GM12875 (cell line): ENCODE results near the gene ADGRL3.

Experiments used
- H3K4me3 ChIP-seq: one replicate; pipeline ENCODE4 v1.5.1; 2011; ENCODE audit warnings: low read depth, low read length, control low read depth
- TF ChIP-seq, protein P1 (sequence below): IDR thresholded peaks from 2 replicates; pipeline ENCODE4 v1.5.1; 2011; ENCODE audit warnings: low read depth, mild to moderate bottlenecking, control low read depth, inconsistent platforms, low read length, moderate library complexity, borderline replicate concordance; ENCODE audit not compliant: insufficient read depth

ADGRL3 gene

DNA sequence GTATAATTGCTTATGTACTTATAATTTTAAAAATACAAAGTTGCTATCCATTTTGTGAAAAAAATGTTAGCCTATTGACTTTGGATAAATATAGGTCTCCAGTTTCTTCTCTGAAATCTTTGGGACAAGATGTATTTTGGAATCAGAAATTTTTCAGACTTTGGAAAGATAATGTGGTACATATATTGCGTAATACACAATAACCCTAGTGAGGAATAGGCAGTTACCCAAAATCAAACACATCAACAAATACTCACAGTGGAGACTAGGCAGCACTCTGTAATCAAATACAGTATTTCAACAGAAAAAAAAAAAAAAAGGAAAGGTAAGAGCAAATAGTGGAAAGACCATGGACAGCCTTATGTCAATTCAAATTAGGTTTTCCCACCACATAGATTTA lies 796.8 kb downstream of the ADGRL3 start:
- H3K4me3 ChIP-seq, result no peak overlapping the region
- TF ChIP-seq, protein P1, sequence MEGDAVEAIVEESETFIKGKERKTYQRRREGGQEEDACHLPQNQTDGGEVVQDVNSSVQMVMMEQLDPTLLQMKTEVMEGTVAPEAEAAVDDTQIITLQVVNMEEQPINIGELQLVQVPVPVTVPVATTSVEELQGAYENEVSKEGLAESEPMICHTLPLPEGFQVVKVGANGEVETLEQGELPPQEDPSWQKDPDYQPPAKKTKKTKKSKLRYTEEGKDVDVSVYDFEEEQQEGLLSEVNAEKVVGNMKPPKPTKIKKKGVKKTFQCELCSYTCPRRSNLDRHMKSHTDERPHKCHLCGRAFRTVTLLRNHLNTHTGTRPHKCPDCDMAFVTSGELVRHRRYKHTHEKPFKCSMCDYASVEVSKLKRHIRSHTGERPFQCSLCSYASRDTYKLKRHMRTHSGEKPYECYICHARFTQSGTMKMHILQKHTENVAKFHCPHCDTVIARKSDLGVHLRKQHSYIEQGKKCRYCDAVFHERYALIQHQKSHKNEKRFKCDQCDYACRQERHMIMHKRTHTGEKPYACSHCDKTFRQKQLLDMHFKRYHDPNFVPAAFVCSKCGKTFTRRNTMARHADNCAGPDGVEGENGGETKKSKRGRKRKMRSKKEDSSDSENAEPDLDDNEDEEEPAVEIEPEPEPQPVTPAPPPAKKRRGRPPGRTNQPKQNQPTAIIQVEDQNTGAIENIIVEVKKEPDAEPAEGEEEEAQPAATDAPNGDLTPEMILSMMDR, result no peak

DNA sequence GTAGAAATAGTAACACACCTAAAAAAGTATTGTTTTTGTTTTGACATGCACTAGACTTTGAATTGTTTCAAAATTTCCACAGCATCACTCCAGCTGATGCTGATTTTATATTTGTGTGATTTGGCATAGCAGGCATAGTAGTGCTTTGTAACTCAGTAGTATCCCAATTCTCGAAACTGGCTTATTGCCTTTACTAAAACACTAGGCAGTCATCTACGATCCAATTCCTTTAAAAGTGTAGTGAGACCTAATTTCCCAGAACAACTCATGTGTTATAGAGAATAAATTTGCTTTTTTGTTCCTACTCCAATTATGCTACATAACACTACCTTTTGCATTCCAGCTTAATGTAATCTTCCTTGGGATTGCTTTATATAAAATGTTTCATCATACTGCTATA lies 797.7 kb downstream of the ADGRL3 start:
- TF ChIP-seq, protein P1, result no peak
- no peak overlapping the region for H3K4me3 ChIP-seq

DNA sequence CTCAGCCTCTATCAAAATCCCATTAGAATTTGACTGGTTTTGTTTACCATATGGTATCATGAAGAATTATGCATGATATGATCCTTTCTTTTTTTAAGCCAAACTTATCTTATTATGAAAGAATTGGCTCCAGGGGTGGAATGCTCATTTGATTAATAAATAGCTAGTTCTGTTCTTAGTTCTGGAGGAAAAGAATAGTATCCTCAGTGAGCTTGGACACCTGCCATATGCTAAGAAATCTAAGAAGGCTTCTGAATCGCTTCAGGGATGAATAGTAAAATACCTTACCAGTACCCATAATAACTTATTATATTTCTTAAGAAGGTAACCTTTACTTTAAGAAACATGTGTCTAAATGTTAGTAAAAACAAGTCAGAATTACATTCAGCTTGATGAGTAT lies 803.6 kb downstream of the ADGRL3 start:
- no peak overlapping the region for H3K4me3 ChIP-seq
- TF ChIP-seq, protein P1, result no peak

DNA sequence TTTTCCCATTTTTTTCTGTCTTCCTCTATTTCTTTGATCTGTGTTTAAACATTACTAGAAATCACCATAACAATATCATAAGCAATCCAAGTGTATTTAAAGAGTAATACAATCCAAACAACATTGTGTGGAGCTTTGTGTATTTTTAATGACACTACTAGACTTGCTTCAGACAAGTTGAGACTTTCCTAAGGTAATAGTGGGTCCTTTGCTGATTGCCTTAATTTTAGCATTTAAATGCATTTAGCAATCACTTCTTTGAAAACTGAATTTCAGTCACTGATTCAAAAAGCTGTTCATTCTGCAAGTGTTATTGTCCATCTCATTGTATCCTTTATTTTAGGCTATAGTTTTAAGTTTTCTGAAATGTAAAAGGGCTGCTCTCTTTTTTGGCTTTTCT lies 804.8 kb downstream of the ADGRL3 start:
- H3K4me3 ChIP-seq, result no peak overlapping the region
- TF ChIP-seq, protein P1, result no peak

DNA sequence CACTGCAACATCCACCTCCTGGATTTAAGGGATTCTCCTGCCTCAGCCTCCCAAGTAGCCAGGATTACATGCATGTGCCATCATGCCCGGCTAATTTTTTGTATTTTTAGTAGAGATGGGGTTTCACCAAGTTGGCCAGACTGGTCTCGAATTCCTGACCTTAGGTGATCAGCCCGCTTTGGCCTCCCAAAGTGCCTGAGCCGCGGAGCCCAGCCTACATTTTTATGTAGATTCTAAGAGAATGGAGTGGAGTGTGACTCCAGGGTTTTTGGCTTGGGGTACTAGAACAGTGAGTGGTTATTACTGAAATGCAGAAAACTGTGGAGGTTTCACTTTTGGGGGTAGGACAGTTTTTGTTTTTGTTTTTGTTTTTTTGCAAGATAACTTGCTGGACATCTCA lies 806.0 kb downstream of the ADGRL3 start:
- TF ChIP-seq, protein P1, result no peak
- no peak overlapping the region for H3K4me3 ChIP-seq

DNA sequence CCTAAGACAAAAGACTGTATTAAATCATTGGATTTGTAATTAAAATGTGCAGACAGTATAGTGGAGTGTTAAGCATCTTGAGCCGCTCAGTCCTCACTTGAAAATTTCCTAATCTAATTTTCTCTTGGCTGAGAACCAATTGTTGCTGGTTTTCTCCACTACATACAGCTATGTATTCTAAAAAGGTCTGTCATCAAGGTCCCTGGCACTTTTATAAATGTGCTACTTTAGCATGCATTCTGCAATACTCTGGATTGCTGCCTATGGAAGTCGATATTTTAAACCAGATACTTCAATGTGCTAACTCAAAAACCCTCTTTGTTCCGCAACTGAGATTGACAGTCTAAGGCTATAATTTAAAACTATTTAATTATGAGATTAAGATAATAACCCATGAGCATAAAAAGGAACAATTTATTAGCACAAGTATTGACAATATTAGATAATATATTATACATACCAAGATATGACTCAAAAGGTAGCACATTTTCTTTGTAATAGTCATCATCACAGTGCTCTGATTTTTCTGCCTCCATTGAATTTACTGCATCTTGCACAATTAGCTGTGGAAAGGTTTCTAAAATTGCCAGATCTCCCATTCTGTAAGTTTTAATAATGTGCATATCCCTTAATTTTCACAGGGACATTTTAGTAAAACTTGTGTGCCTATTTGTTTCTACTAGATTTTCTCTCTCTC lies 815.1 kb downstream of the ADGRL3 start:
- TF ChIP-seq, protein P1, result no peak

DNA sequence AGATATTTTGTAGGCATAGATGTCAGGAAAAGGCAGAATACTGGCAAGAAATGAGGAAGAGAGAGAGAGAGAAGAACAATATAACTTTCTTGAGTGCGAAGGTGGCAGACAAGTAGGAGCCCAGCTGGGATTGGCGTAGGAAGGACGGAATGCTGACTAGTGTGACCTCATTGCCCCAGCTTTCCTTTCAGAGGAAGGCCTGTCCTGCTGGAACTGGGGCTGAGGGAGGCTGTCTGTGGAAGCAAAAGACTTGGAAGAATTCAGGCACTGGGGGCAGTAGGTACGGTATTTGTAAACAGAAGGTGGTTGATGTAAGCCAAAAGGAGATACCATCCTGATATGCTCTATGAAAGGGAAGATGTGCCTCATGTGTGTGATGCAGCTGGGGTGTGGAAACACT lies 818.4 kb downstream of the ADGRL3 start:
- H3K4me3 ChIP-seq, result no peak overlapping the region
- TF ChIP-seq, protein P1, result no peak

More for the DNA sequence above, 815.1 kb downstream of the ADGRL3 start:
- H3K4me3 ChIP-seq, result no peak overlapping the region
